ENCODE data around the gene CACNA1G. TPM values are rescaled to one million over a fixed set of nuclear protein-coding genes. Genes with fewer than 3 reads are reported as not detected.

The CACNA1G gene
- total RNA-seq, 2 donors from 2014 or later, result 0.84 to 1.1 TPM

- Mint-ChIP-seq H3K36me3 (ENCODE audit: low read depth) (no peaks in the 10 kb centered on the region), H3K27me3 (ENCODE audit: insufficient read depth) (peaks cover 10% of the 10 kb centered on the region), H3K27ac (no peak overlapping the region), H3K4me3 (no peak overlapping the region), H3K9me3 (no peaks in the 10 kb centered on the region), H3K4me1 (peaks cover 25% of the 10 kb centered on the region)
- DNase-seq, result no peak
- Histone ChIP-seq H3K27ac (ENCODE audit: low read depth, low read length) (no peak overlapping the region), H3K27me3 (ENCODE audit: control insufficient read depth, insufficient read depth, low read length, poor library complexity, severe bottlenecking) (no peaks in the 10 kb centered on the region), H3K4me3 (ENCODE audit: low read length) (no peak overlapping the region), H3K9me3 (ENCODE audit: control insufficient read depth, low read length) (no peaks in the 10 kb centered on the region), H3K4me1 (ENCODE audit: control insufficient read depth, insufficient read depth, low read length) (peaks cover 12% of the 10 kb centered on the region), H3K9ac (ENCODE audit: extremely low read depth, low read length, poor library complexity, severe bottlenecking) (no peak overlapping the region), H3K36me3 (ENCODE audit: control insufficient read depth, insufficient read depth, low read length) (no peaks in the 10 kb centered on the region)
- no peak for TF ChIP-seq CTCF (conservative IDR thresholded peaks at IDR 0.05)
- 100% methylated on average over 1 to 2 of the region's 2 CpGs for whole genome bisulfite sequencing, 2 experiments (ENCODE audit: insufficient coverage in 1 of 2, insufficient read length in 1 of 2)
These were observed 22.2 kb downstream of the CACNA1G start for GRCh38 chr17:50582741-50583140.

- TF ChIP-seq CTCF (conservative IDR thresholded peaks at IDR 0.05), result no peak
- no peaks in the 10 kb centered on the region for H3K9me3 ChIP-seq (ENCODE audit: control insufficient read depth, low read length)
- 62 to 85% methylated on average over 7 of the region's 7 CpGs for WGBS, 2 experiments (ENCODE audit: insufficient coverage in 1 of 2, insufficient read length in 1 of 2)
- Mint-ChIP-seq H3K36me3 (ENCODE audit: low read depth) (no peaks in the 10 kb centered on the region), H3K27me3 (ENCODE audit: insufficient read depth) (peaks cover 8% of the 10 kb centered on the region), H3K9me3 (no peaks in the 10 kb centered on the region), H3K27ac (no peak overlapping the region), H3K4me3 (no peak overlapping the region), H3K4me1 (peaks cover 26% of the 10 kb centered on the region)
- H3K27me3 ChIP-seq (ENCODE audit: control insufficient read depth, insufficient read depth, low read length, poor library complexity, severe bottlenecking), result no peaks in the 10 kb centered on the region
- H3K4me3 ChIP-seq (ENCODE audit: low read length), result no peak overlapping the region
- no peaks in the 10 kb centered on the region for H3K36me3 ChIP-seq (ENCODE audit: control insufficient read depth, insufficient read depth, low read length)
- peaks cover 12% of the 10 kb centered on the region for H3K4me1 ChIP-seq (ENCODE audit: control insufficient read depth, insufficient read depth, low read length)
- no peak overlapping the region for H3K27ac ChIP-seq (ENCODE audit: low read depth, low read length)
- peak; percentile 84 for DNase-seq
- no peak overlapping the region for H3K9ac ChIP-seq (ENCODE audit: extremely low read depth, low read length, poor library complexity, severe bottlenecking)
These were observed 23.1 kb downstream of the CACNA1G start for GRCh38 chr17:50583641-50584040.

GRCh38 chr17:50584116-50584515 is 23.6 kb downstream of the CACNA1G start:
- TF ChIP-seq CTCF (conservative IDR thresholded peaks at IDR 0.05), result no peak
- Mint-ChIP-seq H3K27ac (no peak overlapping the region), H3K27me3 (ENCODE audit: insufficient read depth) (peaks cover 6% of the 10 kb centered on the region)

More at GRCh38 chr17:50584116-50584515, 23.6 kb downstream of the CACNA1G start:
- Mint-ChIP-seq H3K4me1 (peaks cover 25% of the 10 kb centered on the region), H3K36me3 (ENCODE audit: low read depth) (no peaks in the 10 kb centered on the region), H3K4me3 (no peak overlapping the region), H3K9me3 (no peaks in the 10 kb centered on the region)
- Histone ChIP-seq H3K9ac (ENCODE audit: extremely low read depth, low read length, poor library complexity, severe bottlenecking) (no peak overlapping the region), H3K27me3 (ENCODE audit: control insufficient read depth, insufficient read depth, low read length, poor library complexity, severe bottlenecking) (no peaks in the 10 kb centered on the region), H3K4me1 (ENCODE audit: control insufficient read depth, insufficient read depth, low read length) (peaks cover 12% of the 10 kb centered on the region), H3K4me3 (ENCODE audit: low read length) (no peak overlapping the region), H3K9me3 (ENCODE audit: control insufficient read depth, low read length) (no peaks in the 10 kb centered on the region), H3K27ac (ENCODE audit: low read depth, low read length) (no peak overlapping the region), H3K36me3 (ENCODE audit: control insufficient read depth, insufficient read depth, low read length) (no peaks in the 10 kb centered on the region)
- WGBS, 2 experiments (ENCODE audit: insufficient coverage in 1 of 2, insufficient read length in 1 of 2), result 81 to 87% methylated on average over 4 of the region's 4 CpGs
- DNase-seq, result no peak

Measured in endodermal cell (in vitro differentiated cells).